ENCODE measurements around the gene ETAA1. TPM values are rescaled to one million over a fixed set of nuclear protein-coding genes. Genes with fewer than 3 reads are reported as not detected.

ETAA1 gene
- 29.5 and 35.3 TPM in 2 replicates for total RNA-seq (2014; rRNA removed; shearing (Covaris generic))

- DNase-seq = peak; percentile 94 to 96
- no peaks in the 10 kb centered on the region for H3K9me3 ChIP-seq (replicated peaks)
- peaks cover 5% of the 10 kb centered on the region; the same call in 1 of the 2 replicates for H3K4me1 ChIP-seq
- peaks cover 19% of the 10 kb centered on the region for H3K36me3 ChIP-seq
- H3K4me3 ChIP-seq = peak within 1 kb of the TSS; percentile 92
- H3K27ac ChIP-seq = peak within 1 kb of the TSS; percentile 88
- H3K27me3 ChIP-seq = no peaks in the 10 kb centered on the region
Measured at GRCh38 chr2:67397143-67397986, at the start of gene ETAA1. ETAA1 (plus strand) TSS chr2:67397333; CDS start chr2:67397449, 116 bp downstream.

- H3K36me3 ChIP-seq = no peaks in the 10 kb centered on the region
- no peaks in the 10 kb centered on the region for H3K27me3 ChIP-seq
- no peaks in the 10 kb centered on the region for H3K4me1 ChIP-seq
- H3K4me3 ChIP-seq = no peak overlapping the region
- 0 out of 2 replicates have a peak, but pooled peaks cover 3% of the 10 kb centered on the region for H3K9me3 ChIP-seq (replicated peaks)
- no peak overlapping the region for H3K27ac ChIP-seq
- no peak for DNase-seq
Measured at GRCh38 chr2:67366832-67367412, 30.2 kb upstream of the ETAA1 start.

- no peaks in the 10 kb centered on the region for H3K36me3 ChIP-seq
- no peak overlapping the region for H3K27ac ChIP-seq
- H3K27me3 ChIP-seq = no peaks in the 10 kb centered on the region
- H3K9me3 ChIP-seq (replicated peaks) = no peaks in the 10 kb centered on the region
- no peak for DNase-seq
- no peaks in the 10 kb centered on the region for H3K4me1 ChIP-seq
- H3K4me3 ChIP-seq = no peak overlapping the region
Measured at GRCh38 chr2:67374481-67374880, 22.7 kb upstream of the ETAA1 start.

GRCh38 chr2:67374949-67375348, 22.2 kb upstream of the ETAA1 start:
- no peak for DNase-seq
- Histone ChIP-seq H3K4me3 (no peak overlapping the region), H3K27me3 (no peaks in the 10 kb centered on the region), H3K27ac (no peak overlapping the region), H3K36me3 (no peaks in the 10 kb centered on the region), H3K4me1 (no peaks in the 10 kb centered on the region), H3K9me3 (replicated peaks) (no peaks in the 10 kb centered on the region)

GRCh38 chr2:67378555-67378954, 18.6 kb upstream of the ETAA1 start:
- no peaks in the 10 kb centered on the region for H3K36me3 ChIP-seq
- no peak overlapping the region for H3K4me3 ChIP-seq
- H3K9me3 ChIP-seq (replicated peaks) = no peaks in the 10 kb centered on the region
- H3K4me1 ChIP-seq = no peaks in the 10 kb centered on the region
- H3K27me3 ChIP-seq = no peaks in the 10 kb centered on the region
- DNase-seq = no peak
- H3K27ac ChIP-seq = no peak overlapping the region

GRCh38 chr2:67379048-67379447, 18.1 kb upstream of the ETAA1 start:
- Histone ChIP-seq H3K4me1 (no peaks in the 10 kb centered on the region), H3K4me3 (no peak overlapping the region), H3K36me3 (no peaks in the 10 kb centered on the region), H3K27ac (no peak overlapping the region), H3K9me3 (replicated peaks) (no peaks in the 10 kb centered on the region), H3K27me3 (no peaks in the 10 kb centered on the region)
- no peak for DNase-seq

- no peak for DNase-seq
- Histone ChIP-seq H3K4me1 (peaks cover 3% of the 10 kb centered on the region), H3K9me3 (replicated peaks) (no peaks in the 10 kb centered on the region), H3K4me3 (no peak overlapping the region), H3K27me3 (no peaks in the 10 kb centered on the region), H3K27ac (no peak overlapping the region), H3K36me3 (no peaks in the 10 kb centered on the region)
Measured at GRCh38 chr2:67384123-67384822, 12.9 kb upstream of the ETAA1 start.

- H3K27ac ChIP-seq = no peak overlapping the region; the same call in 1 of the 2 replicates
- no peaks in the 10 kb centered on the region for H3K27me3 ChIP-seq
- DNase-seq = no peak
- H3K36me3 ChIP-seq = no peaks in the 10 kb centered on the region
- peaks cover 7% of the 10 kb centered on the region for H3K4me1 ChIP-seq
- no peaks in the 10 kb centered on the region for H3K9me3 ChIP-seq (replicated peaks)
- no peak overlapping the region for H3K4me3 ChIP-seq
Measured at GRCh38 chr2:67388680-67389079, 8.5 kb upstream of the ETAA1 start.

- no peak for DNase-seq
- no peak overlapping the region for H3K27ac ChIP-seq
- H3K36me3 ChIP-seq = no peaks in the 10 kb centered on the region
- no peaks in the 10 kb centered on the region for H3K27me3 ChIP-seq
- H3K4me3 ChIP-seq = no peak overlapping the region
- no peaks in the 10 kb centered on the region for H3K9me3 ChIP-seq (replicated peaks)
- peaks cover 7% of the 10 kb centered on the region for H3K4me1 ChIP-seq
Measured at GRCh38 chr2:67389286-67389685, 7.8 kb upstream of the ETAA1 start.

GRCh38 chr2:67389788-67390187, 7.3 kb upstream of the ETAA1 start:
- DNase-seq = no peak
- H3K27ac ChIP-seq = no peak overlapping the region
- H3K4me1 ChIP-seq = peaks cover 7% of the 10 kb centered on the region
- no peaks in the 10 kb centered on the region for H3K9me3 ChIP-seq (replicated peaks)
- no peak overlapping the region for H3K4me3 ChIP-seq
- H3K36me3 ChIP-seq = no peaks in the 10 kb centered on the region
- H3K27me3 ChIP-seq = no peaks in the 10 kb centered on the region

- no peak overlapping the region for H3K4me3 ChIP-seq
- no peaks in the 10 kb centered on the region for H3K9me3 ChIP-seq (replicated peaks)
- H3K27ac ChIP-seq = no peak overlapping the region
- no peaks in the 10 kb centered on the region for H3K27me3 ChIP-seq
- no peaks in the 10 kb centered on the region for H3K36me3 ChIP-seq
- DNase-seq = no peak
- peaks cover 7% of the 10 kb centered on the region for H3K4me1 ChIP-seq
Measured at GRCh38 chr2:67393237-67393636, 3.9 kb upstream of the ETAA1 start.

GRCh38 chr2:67394734-67395133, 2.4 kb upstream of the ETAA1 start:
- H3K4me1 ChIP-seq = no peaks in the 10 kb centered on the region; the same call in 1 of the 2 replicates
- H3K27ac ChIP-seq = no peak overlapping the region
- no peak for DNase-seq
- no peaks in the 10 kb centered on the region for H3K27me3 ChIP-seq
- H3K4me3 ChIP-seq = no peak overlapping the region
- H3K9me3 ChIP-seq (replicated peaks) = no peaks in the 10 kb centered on the region
- no peaks in the 10 kb centered on the region for H3K36me3 ChIP-seq

- DNase-seq = no peak
- no peak overlapping the region for H3K4me3 ChIP-seq
- peaks cover 37% of the 10 kb centered on the region for H3K36me3 ChIP-seq
- H3K4me1 ChIP-seq = peaks cover 5% of the 10 kb centered on the region; the same call in 1 of the 2 replicates
- H3K27ac ChIP-seq = no peak overlapping the region
- H3K27me3 ChIP-seq = no peaks in the 10 kb centered on the region
- no peaks in the 10 kb centered on the region for H3K9me3 ChIP-seq (replicated peaks)
Measured at GRCh38 chr2:67399144-67399543, 2.0 kb downstream of the ETAA1 start.

GRCh38 chr2:67399831-67400489, 2.8 kb downstream of the ETAA1 start:
- no peaks in the 10 kb centered on the region for H3K9me3 ChIP-seq (replicated peaks)
- DNase-seq = no peak
- H3K4me3 ChIP-seq = no peak overlapping the region
- H3K36me3 ChIP-seq = peaks cover 45% of the 10 kb centered on the region
- H3K4me1 ChIP-seq = peaks cover 5% of the 10 kb centered on the region; the same call in 1 of the 2 replicates
- no peak overlapping the region for H3K27ac ChIP-seq
- H3K27me3 ChIP-seq = no peaks in the 10 kb centered on the region
